Stimulated activated naive B cell treated with anti-CD40 and anti-IgM and Interleukin-4, amounts not matched to agents 10 μg/mL and 1 μg/mL and 100 μg/mL, for 72 hours (primary cell): Measurements from ENCODE around the gene LITAF.

ENCODE experiments used
- ATAC-seq, 2 donors: fragments of 150-1000 bp; cut with Tn5 transposase; replicated peaks; 2 replicates each; pipeline ENCODE4 v1.10.0; 2021; ENCODE audit warnings: moderate library complexity in 1 of 2
- DNase-seq: peaks from one replicate; pipeline ENCODE4 v3.0.0; 2021
- H3K27ac Mint-ChIP-seq: one replicate; pipeline ENCODE4 v1.8.0; 2022; ENCODE audit warnings: mild to moderate bottlenecking, mixed read lengths
- H3K27me3 Mint-ChIP-seq, 2 donors: one replicate each; pipeline ENCODE4 v1.8.0; 2022; ENCODE audit warnings: mixed read lengths in 2 of 2
- H3K36me3 Mint-ChIP-seq, 2 donors: one replicate each; pipeline ENCODE4 v1.8.0; 2022; ENCODE audit warnings: mixed read lengths in 2 of 2, mild to moderate bottlenecking in 1 of 2
- H3K4me1 Mint-ChIP-seq, 2 donors: one replicate each; pipeline ENCODE4 v1.8.0; 2022; ENCODE audit warnings: mixed read lengths in 2 of 2, mild to moderate bottlenecking in 1 of 2
- H3K4me3 Mint-ChIP-seq, 2 donors: one replicate each; pipeline ENCODE4 v1.8.0; 2022; ENCODE audit warnings: mild to moderate bottlenecking in 2 of 2, mixed read lengths in 2 of 2, moderate library complexity in 1 of 2
- H3K9me3 Mint-ChIP-seq, 2 donors: one replicate each; pipeline ENCODE4 v1.8.0; 2022; ENCODE audit warnings: mixed read lengths in 2 of 2, mild to moderate bottlenecking in 1 of 2

LITAF gene

DNA sequence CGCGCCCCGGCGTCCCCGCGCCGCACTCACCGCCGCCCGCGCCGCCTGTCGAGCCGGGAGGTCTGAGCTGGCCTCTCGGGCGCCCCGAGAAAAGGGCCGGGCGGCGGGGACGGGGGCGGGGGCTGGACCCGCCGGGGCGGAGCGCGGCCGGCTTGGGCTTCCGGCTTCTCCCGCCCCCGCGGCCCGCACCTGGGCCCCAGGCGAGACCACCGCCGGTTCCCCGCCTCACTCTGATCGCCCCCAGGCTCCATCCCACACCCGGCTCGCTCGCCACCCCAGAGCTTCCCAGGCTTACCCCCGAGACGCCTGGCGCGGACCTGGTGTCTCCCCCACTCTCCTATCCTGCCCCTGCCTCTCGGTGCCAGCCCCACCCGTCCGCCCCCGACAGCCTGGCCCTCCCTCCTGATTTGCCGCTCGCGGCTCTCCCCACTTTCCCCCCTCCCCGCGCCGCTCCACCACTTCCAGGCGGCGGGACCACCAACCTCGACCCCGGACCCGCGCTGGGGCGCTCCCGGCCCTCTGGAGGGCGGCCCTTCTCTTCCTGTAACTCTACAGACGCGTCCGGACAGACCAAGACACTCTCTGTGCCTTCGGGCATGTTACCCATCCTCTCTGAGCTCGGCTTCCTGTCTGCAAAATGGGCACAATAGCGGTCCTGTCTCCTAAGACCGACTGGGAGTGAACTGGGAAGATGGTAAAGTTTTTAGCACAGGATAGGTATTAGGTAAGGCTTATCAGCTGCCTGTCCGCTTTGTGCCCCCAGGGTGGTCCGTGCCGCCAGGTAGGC is at the start of gene LITAF:
TSS of gene LITAF (minus strand) at position 64 of the 787 bp plus-strand sequence. CDS start 30,189 bp downstream, outside the sequence.
- ATAC-seq (peak; percentile 66 to 75), DNase-seq (peak; percentile 53)
- no peaks in the 10 kb centered on the region for H3K27me3 Mint-ChIP-seq
- peaks cover 1 to 20% of the 10 kb centered on the region in 2 donors for H3K36me3 Mint-ChIP-seq
- H3K9me3 Mint-ChIP-seq: no peaks in the 10 kb centered on the region
- H3K27ac Mint-ChIP-seq: peak within 1 kb of the TSS; percentile 98
- H3K4me1 Mint-ChIP-seq: peaks cover 28 to 47% of the 10 kb centered on the region in 2 donors
- peak within 1 kb of the TSS; percentile 95 to 97 for H3K4me3 Mint-ChIP-seq

GRCh38 chr16:11636172-11636721 is 49.5 kb upstream of the LITAF start:
- DNase-seq (no peak), ATAC-seq (peak in 1 of 2 donors; percentile 27)
- Mint-ChIP-seq H3K9me3 (no peaks in the 10 kb centered on the region), H3K4me3 (no peak overlapping the region), H3K36me3 (no peaks in the 10 kb centered on the region), H3K27ac (no peak overlapping the region), H3K4me1 (peaks cover 13 to 16% of the 10 kb centered on the region in 2 donors), H3K27me3 (peaks cover 7 to 8% of the 10 kb centered on the region in 2 donors)

GRCh38 chr16:11635679-11636171 is 49.0 kb upstream of the LITAF start:
- Mint-ChIP-seq H3K36me3 (no peaks in the 10 kb centered on the region), H3K27ac (no peak overlapping the region), H3K4me1 (peaks cover 9 to 11% of the 10 kb centered on the region in 2 donors), H3K4me3 (no peak overlapping the region), H3K9me3 (no peaks in the 10 kb centered on the region), H3K27me3 (peaks cover 7 to 8% of the 10 kb centered on the region in 2 donors)
- ATAC-seq (no peak), DNase-seq (no peak)

GRCh38 chr16:11635113-11635652 is 48.5 kb upstream of the LITAF start:
- Mint-ChIP-seq H3K4me1 (peaks cover 12 to 13% of the 10 kb centered on the region in 2 donors), H3K4me3 (no peak overlapping the region), H3K27me3 (peaks cover 7 to 8% of the 10 kb centered on the region in 2 donors), H3K27ac (no peak overlapping the region), H3K9me3 (no peaks in the 10 kb centered on the region), H3K36me3 (no peaks in the 10 kb centered on the region)
- DNase-seq (no peak), ATAC-seq (no peak)

GRCh38 chr16:11634312-11634711 is 47.6 kb upstream of the LITAF start:
- Mint-ChIP-seq H3K9me3 (no peaks in the 10 kb centered on the region), H3K4me1 (peaks cover 17 to 22% of the 10 kb centered on the region in 2 donors), H3K27ac (no peak overlapping the region), H3K36me3 (no peaks in the 10 kb centered on the region), H3K27me3 (peaks cover 7 to 8% of the 10 kb centered on the region in 2 donors), H3K4me3 (no peak overlapping the region)
- DNase-seq: no peak
- ATAC-seq: no peak

GRCh38 chr16:11633113-11633512 is 46.4 kb upstream of the LITAF start:
- H3K36me3 Mint-ChIP-seq: no peaks in the 10 kb centered on the region
- ATAC-seq (no peak), DNase-seq (no peak)
- H3K9me3 Mint-ChIP-seq: no peaks in the 10 kb centered on the region
- H3K27me3 Mint-ChIP-seq: peaks cover 0 to 8% of the 10 kb centered on the region in 2 donors
- H3K4me1 Mint-ChIP-seq: peaks cover 20 to 34% of the 10 kb centered on the region in 2 donors
- H3K4me3 Mint-ChIP-seq: no peak overlapping the region
- no peak overlapping the region for H3K27ac Mint-ChIP-seq

GRCh38 chr16:11632455-11632939 is 45.8 kb upstream of the LITAF start:
- Mint-ChIP-seq H3K36me3 (no peaks in the 10 kb centered on the region), H3K27me3 (peaks cover 0 to 8% of the 10 kb centered on the region in 2 donors), H3K9me3 (no peaks in the 10 kb centered on the region), H3K4me1 (peaks cover 23 to 37% of the 10 kb centered on the region in 2 donors), H3K4me3 (no peak overlapping the region), H3K27ac (peak overlapping the region; percentile 56)
- ATAC-seq (no peak), DNase-seq (no peak)

GRCh38 chr16:11631214-11631613 is 44.5 kb upstream of the LITAF start:
- Mint-ChIP-seq H3K4me3 (no peak overlapping the region), H3K27ac (no peak overlapping the region), H3K36me3 (no peaks in the 10 kb centered on the region), H3K9me3 (no peaks in the 10 kb centered on the region), H3K27me3 (peaks cover 0 to 8% of the 10 kb centered on the region in 2 donors), H3K4me1 (peaks cover 23 to 37% of the 10 kb centered on the region in 2 donors)
- no peak for DNase-seq
- no peak for ATAC-seq

- H3K27ac Mint-ChIP-seq: no peak overlapping the region
Observed at GRCh38 chr16:11630768-11631056, 44.0 kb upstream of the LITAF start.

GRCh38 chr16:11630046-11630767 is 43.5 kb upstream of the LITAF start:
- peaks cover 28 to 43% of the 10 kb centered on the region in 2 donors for H3K4me1 Mint-ChIP-seq
- no peak for DNase-seq
- no peak for ATAC-seq
- peaks cover 0 to under 1% of the 10 kb centered on the region in 2 donors for H3K27me3 Mint-ChIP-seq
- H3K36me3 Mint-ChIP-seq: no peaks in the 10 kb centered on the region
- H3K9me3 Mint-ChIP-seq: no peaks in the 10 kb centered on the region
- H3K4me3 Mint-ChIP-seq: no peak overlapping the region
- H3K27ac Mint-ChIP-seq: no peak overlapping the region

More at GRCh38 chr16:11630768-11631056, 44.0 kb upstream of the LITAF start:
- Mint-ChIP-seq H3K4me3 (no peak overlapping the region), H3K4me1 (peaks cover 23 to 38% of the 10 kb centered on the region in 2 donors), H3K36me3 (no peaks in the 10 kb centered on the region), H3K27me3 (peaks cover 0 to 6% of the 10 kb centered on the region in 2 donors), H3K9me3 (no peaks in the 10 kb centered on the region)
- no peak for ATAC-seq
- no peak for DNase-seq

DNA sequence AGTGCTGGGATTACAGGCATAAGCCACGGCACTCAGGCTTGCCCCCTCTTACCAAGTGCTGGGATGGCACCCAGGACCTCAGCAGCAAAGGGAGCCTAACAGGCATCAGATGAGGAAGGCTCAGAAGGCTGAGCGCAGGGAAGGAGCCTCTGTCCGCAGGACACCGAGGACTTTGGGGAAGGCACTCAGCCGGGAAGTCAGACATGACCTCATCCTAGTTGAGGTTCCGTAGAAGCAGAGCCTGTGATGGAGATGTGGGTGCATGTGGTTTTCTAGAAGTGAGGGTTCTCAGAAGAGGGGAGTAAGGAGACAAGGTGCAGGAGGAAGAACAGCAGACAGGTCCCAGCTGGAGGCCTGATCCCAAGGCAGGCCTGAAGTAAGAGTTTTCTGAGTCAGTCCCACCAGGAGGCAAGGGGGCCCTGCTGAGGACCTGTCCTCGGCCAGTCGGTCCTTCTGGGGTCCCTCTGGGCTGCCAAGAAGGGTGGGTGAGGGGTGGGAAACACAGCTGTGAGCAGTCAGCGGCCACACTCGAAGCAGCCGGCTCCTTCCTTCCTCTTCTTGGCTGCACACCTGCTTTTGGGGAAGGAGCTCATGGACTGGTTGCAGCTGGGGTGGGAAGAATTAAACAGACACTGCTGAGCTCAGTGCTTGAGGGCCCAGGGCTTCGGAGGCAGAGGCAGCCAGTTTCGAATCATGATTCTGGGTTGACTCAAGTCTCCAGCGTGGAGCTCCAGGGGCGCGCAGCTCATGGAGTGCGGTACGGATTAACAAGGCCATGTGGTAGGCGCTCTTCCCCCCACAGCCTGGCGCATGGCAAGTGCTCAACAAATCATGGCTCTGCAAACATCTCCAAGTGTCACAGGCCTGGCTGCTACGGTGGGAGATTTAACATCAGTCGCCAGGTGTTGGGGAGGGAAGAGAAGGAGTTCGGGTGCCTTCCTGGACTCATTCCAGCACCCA is 42.6 kb upstream of the LITAF start:
- DNase-seq (peak; percentile 33), ATAC-seq (peak; percentile 74 to 75)
- H3K27ac Mint-ChIP-seq: peak overlapping the region; percentile 72
- peak overlapping the region; percentile 3 to 56 for H3K4me3 Mint-ChIP-seq
- no peaks in the 10 kb centered on the region for H3K27me3 Mint-ChIP-seq
- H3K36me3 Mint-ChIP-seq: peaks cover 0 to under 1% of the 10 kb centered on the region in 2 donors
- H3K9me3 Mint-ChIP-seq: no peaks in the 10 kb centered on the region
- peaks cover 35 to 48% of the 10 kb centered on the region in 2 donors for H3K4me1 Mint-ChIP-seq

- ATAC-seq (no peak), DNase-seq (no peak)
- Mint-ChIP-seq H3K9me3 (no peaks in the 10 kb centered on the region), H3K36me3 (peaks cover 0 to 4% of the 10 kb centered on the region in 2 donors), H3K27me3 (no peaks in the 10 kb centered on the region), H3K4me3 (no peak overlapping the region), H3K27ac (peak overlapping the region; percentile 20), H3K4me1 (peaks cover 34 to 49% of the 10 kb centered on the region in 2 donors)
Observed at GRCh38 chr16:11627822-11628457, 41.2 kb upstream of the LITAF start.

- Mint-ChIP-seq H3K27me3 (no peaks in the 10 kb centered on the region), H3K4me1 (peaks cover 38 to 54% of the 10 kb centered on the region in 2 donors), H3K36me3 (peaks cover 0 to 4% of the 10 kb centered on the region in 2 donors), H3K4me3 (no peak overlapping the region), H3K27ac (no peak overlapping the region), H3K9me3 (no peaks in the 10 kb centered on the region)
- ATAC-seq: no peak
- DNase-seq: no peak
Observed at GRCh38 chr16:11627292-11627663, 40.6 kb upstream of the LITAF start.
